Activated CD8-positive, alpha-beta T cell treated with anti-CD3 and anti-CD28 coated beads, Interleukin-2, amount 10 ng/mL, durations not matched to agents 7 days and 5 days (primary cell): Measurements from ENCODE around the gene SPDYE1. TPM values are rescaled to one million over a fixed set of nuclear protein-coding genes. Genes with fewer than 3 reads are reported as not detected.

Experiments used
- ATAC-seq: fragments of 150-1000 bp; cut with Tn5 transposase; one replicate; pipeline ENCODE4 v1.10.0; 2021; ENCODE audit warnings: moderate library complexity
- CTCF ChIA-PET: fragments of 350-600 bp; sonication (Branson Sonifier 250); formaldehyde crosslinking; loops from one replicate; lab custom pipeline; 2021; ENCODE audit warnings: antibody characterized with exemption; lab: Charles Lee
- POLR2A ChIA-PET: fragments of 350-600 bp; sonication (Branson Sonifier 250); formaldehyde crosslinking; loops from one replicate; lab custom pipeline; 2021; ENCODE audit warnings: antibody characterized with exemption; lab: Charles Lee
- DNase-seq: peaks from one replicate; pipeline ENCODE4 v3.0.0-alpha.2; 2020
- H3K27ac Mint-ChIP-seq: one replicate; pipeline ENCODE4 v1.8.0; 2021; ENCODE audit warnings: mild to moderate bottlenecking, mixed read lengths
- H3K27me3 Mint-ChIP-seq: one replicate; pipeline ENCODE4 v1.8.0; 2021; ENCODE audit warnings: low read depth, mixed read lengths
- H3K36me3 Mint-ChIP-seq: one replicate; pipeline ENCODE4 v1.8.0; 2021; ENCODE audit warnings: low read depth, mixed read lengths
- H3K4me1 Mint-ChIP-seq: one replicate; pipeline ENCODE4 v1.8.0; 2021; ENCODE audit warnings: low read depth, mixed read lengths
- H3K4me3 Mint-ChIP-seq: one replicate; pipeline ENCODE4 v1.8.0; 2021; ENCODE audit warnings: mild to moderate bottlenecking, mixed read lengths
- H3K9me3 Mint-ChIP-seq: one replicate; pipeline ENCODE4 v1.8.0; 2022; ENCODE audit warnings: mixed read lengths; ENCODE audit not compliant: insufficient read depth
- microRNA-seq: library from miRNA; unstranded; fragments of <30 nt; microRNA quantifications from one replicate; pipeline ENCODE4 v1.2.0, GENCODE V29; 2022
- total RNA-seq, 2 experiments: library from RNA; stranded (reverse); gene quantifications; one replicate each; pipeline ENCODE4 v1.2.3, GENCODE V29; 2021

The SPDYE1 gene
- total RNA-seq, 2 experiments from 2014 or later = not detected

- no peak overlapping the region for H3K27ac Mint-ChIP-seq
- H3K4me3 Mint-ChIP-seq = no peak overlapping the region
- H3K9me3 Mint-ChIP-seq = no peaks in the 10 kb centered on the region
- ATAC-seq (peak; percentile 16), DNase-seq (no peak)
- H3K4me1 Mint-ChIP-seq = peaks cover 14% of the 10 kb centered on the region
- ChIA-PET CTCF (no interaction called here), POLR2A (no interaction called here)
- no peaks in the 10 kb centered on the region for H3K27me3 Mint-ChIP-seq
- peaks cover 62% of the 10 kb centered on the region for H3K36me3 Mint-ChIP-seq
Observed at GRCh38 chr7:44059219-44060090, 61.8 kb downstream of the SPDYE1 start.

Small RNAs within 50 kb of the gene (microRNA-seq; reads per million reads assigned to microRNA genes)
- gene MIR6837 = 2.3 reads per million

Other genes starting within 250 kb of the SPDYE1 start
- 10 to 100 TPM; 25.7 to 29.2 TPM for gene BLVRA, start 239.2 kb upstream of the SPDYE1 start, total RNA-seq
- gene MRPS24, start 128.4 kb upstream of the SPDYE1 start, total RNA-seq = 10 to 100 TPM; 88.5 to 91.3 TPM
- gene URGCP, start 91.3 kb upstream of the SPDYE1 start, total RNA-seq = 10 to 100 TPM; 24.1 to 24.7 TPM
- gene UBE2D4, start 71.5 kb upstream of the SPDYE1 start, total RNA-seq = 1 to 10 TPM; 6.3 to 6.8 TPM
- gene DBNL, start 46.8 kb downstream of the SPDYE1 start, total RNA-seq = 100 to 1,000 TPM; 165 to 166 TPM
- under 1 TPM; 0.34 to 0.68 TPM for gene PGAM2, start 67.7 kb downstream of the SPDYE1 start, total RNA-seq
- gene POLM, start 84.6 kb downstream of the SPDYE1 start, total RNA-seq = 10 to 100 TPM; 37.3 to 37.9 TPM
- gene AEBP1, start 106.4 kb downstream of the SPDYE1 start, total RNA-seq = 10 to 100 TPM; 13.0 to 15.7 TPM
- gene POLD2, start 125.7 kb downstream of the SPDYE1 start, total RNA-seq = 100 to 1,000 TPM; 134 to 135 TPM
- gene MYL7, start 143.4 kb downstream of the SPDYE1 start, total RNA-seq = not detected
- gene GCK, start 191.5 kb downstream of the SPDYE1 start, total RNA-seq = not detected
- gene YKT6, start 203.1 kb downstream of the SPDYE1 start, total RNA-seq = 10 to 100 TPM; 64.5 to 70.2 TPM